ENCODE results near the gene CARM1. TPM values are rescaled to one million over a fixed set of nuclear protein-coding genes. Genes with fewer than 3 reads are reported as not detected.
A peak's percentile ranks its signal among the peaks of the same experiment; 100 is the strongest.

The CARM1 gene
- total RNA-seq, 1 donor from 2014 or later, result 61.8 TPM

- no peaks in the 10 kb centered on the region for H3K9me3 Mint-ChIP-seq (ENCODE audit: low read depth)
These were observed 44.1 kb downstream of the CARM1 start for GRCh38 chr19:10915130-10916091.

GRCh38 chr19:10916602-10917001, 45.2 kb downstream of the CARM1 start:
- Mint-ChIP-seq H3K27ac (ENCODE audit: unreplicated experiment) (no peak overlapping the region), H3K4me1 (ENCODE audit: low read depth) (peaks cover 6% of the 10 kb centered on the region), H3K36me3 (ENCODE audit: low read depth) (peaks cover 9% of the 10 kb centered on the region), H3K4me3 (ENCODE audit: unreplicated experiment) (no peak overlapping the region), H3K9me3 (ENCODE audit: low read depth) (no peaks in the 10 kb centered on the region), H3K27me3 (ENCODE audit: low read depth) (no peaks in the 10 kb centered on the region)
- DNase-seq (ENCODE audit: low spot score), result no peak
- no peak for TF ChIP-seq CTCF (IDR thresholded peaks at IDR 0.05)

More at GRCh38 chr19:10915130-10916091, 44.1 kb downstream of the CARM1 start:
- Mint-ChIP-seq H3K4me1 (ENCODE audit: low read depth) (peaks cover 6% of the 10 kb centered on the region), H3K27me3 (ENCODE audit: low read depth) (no peaks in the 10 kb centered on the region), H3K4me3 (ENCODE audit: unreplicated experiment) (no peak overlapping the region), H3K36me3 (ENCODE audit: low read depth) (peaks cover 6% of the 10 kb centered on the region), H3K27ac (ENCODE audit: unreplicated experiment) (peak overlapping the region; percentile 36)
- peak; percentile 27 for TF ChIP-seq CTCF (IDR thresholded peaks at IDR 0.05)
- DNase-seq (ENCODE audit: low spot score), result no peak

- no peak for TF ChIP-seq CTCF (IDR thresholded peaks at IDR 0.05)
- no peaks in the 10 kb centered on the region for H3K9me3 Mint-ChIP-seq (ENCODE audit: low read depth)
- peaks cover 6% of the 10 kb centered on the region for H3K4me1 Mint-ChIP-seq (ENCODE audit: low read depth)
- no peak overlapping the region for H3K27ac Mint-ChIP-seq (ENCODE audit: unreplicated experiment)
- peaks cover 8% of the 10 kb centered on the region for H3K36me3 Mint-ChIP-seq (ENCODE audit: low read depth)
- DNase-seq (ENCODE audit: low spot score), result no peak
- no peak overlapping the region for H3K4me3 Mint-ChIP-seq (ENCODE audit: unreplicated experiment)
- no peaks in the 10 kb centered on the region for H3K27me3 Mint-ChIP-seq (ENCODE audit: low read depth)
These were observed 47.0 kb downstream of the CARM1 start for GRCh38 chr19:10918359-10918758.

- peaks cover 6% of the 10 kb centered on the region for H3K36me3 Mint-ChIP-seq (ENCODE audit: low read depth)
These were observed 48.3 kb downstream of the CARM1 start for GRCh38 chr19:10919352-10920287.

More at GRCh38 chr19:10919352-10920287, 48.3 kb downstream of the CARM1 start:
- TF ChIP-seq CTCF (IDR thresholded peaks at IDR 0.05), result no peak
- H3K4me3 Mint-ChIP-seq (ENCODE audit: unreplicated experiment), result no peak overlapping the region
- no peaks in the 10 kb centered on the region for H3K27me3 Mint-ChIP-seq (ENCODE audit: low read depth)
- H3K9me3 Mint-ChIP-seq (ENCODE audit: low read depth), result no peaks in the 10 kb centered on the region
- no peak for DNase-seq (ENCODE audit: low spot score)
- H3K27ac Mint-ChIP-seq (ENCODE audit: unreplicated experiment), result peak overlapping the region; percentile 27
- H3K4me1 Mint-ChIP-seq (ENCODE audit: low read depth), result peaks cover 6% of the 10 kb centered on the region
